ENCODE results near the gene CD58. TPM values are rescaled to one million over a fixed set of nuclear protein-coding genes. Genes with fewer than 3 reads are reported as not detected.

Gene CD58
- total and polyA plus RNA-seq, 4 donors, result 5.1 to 30.2 (median 10.8) TPM

DNA sequence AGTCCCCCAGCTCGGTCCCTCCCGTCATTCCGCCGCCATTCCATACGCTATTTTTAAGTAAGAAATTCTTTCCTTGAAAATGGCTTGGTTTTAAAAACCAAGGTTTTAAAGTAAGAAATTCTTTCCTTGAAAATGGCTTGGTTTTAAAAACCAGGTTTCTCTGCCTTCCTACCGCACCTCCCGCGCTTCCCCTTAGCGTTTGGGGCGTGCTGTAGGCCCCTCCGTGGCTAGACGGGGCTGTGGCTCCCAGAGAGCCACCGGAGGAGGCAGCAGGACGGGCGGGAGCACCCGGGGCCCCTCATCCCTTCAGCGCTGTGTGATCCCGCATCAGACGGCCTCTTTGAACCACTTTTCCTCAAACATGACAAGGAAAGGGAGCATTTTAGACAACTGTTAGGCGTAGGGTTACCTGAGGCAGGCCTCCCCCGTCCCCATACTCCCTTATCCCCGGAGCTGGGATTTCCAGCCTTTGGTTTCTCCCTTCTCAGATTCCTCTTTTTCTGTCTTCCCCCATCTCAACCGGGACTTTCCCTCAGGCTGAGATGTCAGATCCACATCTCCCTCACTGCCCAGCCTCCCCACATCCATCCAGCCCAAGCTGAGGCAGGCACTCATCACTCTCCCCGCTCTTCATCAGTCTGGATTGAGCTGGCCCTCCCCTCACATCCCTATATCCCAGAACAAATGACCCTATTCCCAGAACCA lies 541 bp upstream of the CD58 start (continued):
- TF ChIP-seq, protein P1, sequence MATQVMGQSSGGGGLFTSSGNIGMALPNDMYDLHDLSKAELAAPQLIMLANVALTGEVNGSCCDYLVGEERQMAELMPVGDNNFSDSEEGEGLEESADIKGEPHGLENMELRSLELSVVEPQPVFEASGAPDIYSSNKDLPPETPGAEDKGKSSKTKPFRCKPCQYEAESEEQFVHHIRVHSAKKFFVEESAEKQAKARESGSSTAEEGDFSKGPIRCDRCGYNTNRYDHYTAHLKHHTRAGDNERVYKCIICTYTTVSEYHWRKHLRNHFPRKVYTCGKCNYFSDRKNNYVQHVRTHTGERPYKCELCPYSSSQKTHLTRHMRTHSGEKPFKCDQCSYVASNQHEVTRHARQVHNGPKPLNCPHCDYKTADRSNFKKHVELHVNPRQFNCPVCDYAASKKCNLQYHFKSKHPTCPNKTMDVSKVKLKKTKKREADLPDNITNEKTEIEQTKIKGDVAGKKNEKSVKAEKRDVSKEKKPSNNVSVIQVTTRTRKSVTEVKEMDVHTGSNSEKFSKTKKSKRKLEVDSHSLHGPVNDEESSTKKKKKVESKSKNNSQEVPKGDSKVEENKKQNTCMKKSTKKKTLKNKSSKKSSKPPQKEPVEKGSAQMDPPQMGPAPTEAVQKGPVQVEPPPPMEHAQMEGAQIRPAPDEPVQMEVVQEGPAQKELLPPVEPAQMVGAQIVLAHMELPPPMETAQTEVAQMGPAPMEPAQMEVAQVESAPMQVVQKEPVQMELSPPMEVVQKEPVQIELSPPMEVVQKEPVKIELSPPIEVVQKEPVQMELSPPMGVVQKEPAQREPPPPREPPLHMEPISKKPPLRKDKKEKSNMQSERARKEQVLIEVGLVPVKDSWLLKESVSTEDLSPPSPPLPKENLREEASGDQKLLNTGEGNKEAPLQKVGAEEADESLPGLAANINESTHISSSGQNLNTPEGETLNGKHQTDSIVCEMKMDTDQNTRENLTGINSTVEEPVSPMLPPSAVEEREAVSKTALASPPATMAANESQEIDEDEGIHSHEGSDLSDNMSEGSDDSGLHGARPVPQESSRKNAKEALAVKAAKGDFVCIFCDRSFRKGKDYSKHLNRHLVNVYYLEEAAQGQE (IDR thresholded peaks at IDR 0.05), result no peak

DNA sequence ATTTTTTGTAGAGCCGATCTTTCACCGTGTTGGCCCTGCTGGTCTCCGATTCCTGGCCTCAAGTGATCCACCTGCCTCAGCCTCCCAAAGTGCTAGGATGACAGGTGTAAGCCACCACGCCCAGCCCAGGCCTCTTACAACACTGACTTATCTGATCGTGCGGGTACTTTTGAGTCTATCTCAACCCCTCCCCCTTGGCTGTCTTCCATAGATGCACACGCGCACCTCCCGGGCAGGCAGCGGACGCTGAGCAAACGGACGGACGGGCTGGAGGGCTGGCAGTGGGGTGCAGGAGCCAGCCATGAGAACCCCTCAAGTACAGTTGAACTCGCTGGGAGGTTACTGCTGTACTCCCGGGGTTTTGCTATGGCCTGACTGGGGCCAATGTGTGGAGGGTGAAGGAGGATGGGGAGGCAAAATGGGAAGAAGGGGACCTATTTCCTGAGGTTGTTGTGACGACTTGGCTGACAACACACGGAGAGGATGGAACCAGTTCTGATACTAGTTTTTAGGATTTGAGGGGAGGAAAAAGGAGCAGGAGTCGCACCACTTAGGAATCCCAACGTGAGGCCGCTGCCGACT lies 959 bp downstream of the CD58 start:
- peak overlapping the region; percentile 93 to 97 for H3K27ac ChIP-seq (ENCODE audit: low read depth in 1 of 2, low read length in 2 of 2)
- no peaks in the 10 kb centered on the region for H3K27me3 ChIP-seq (ENCODE audit: control insufficient read depth in 4 of 4, insufficient read depth in 4 of 4, low read length in 3 of 4)
- peaks cover 1 to 12% (median 11%) of the 10 kb centered on the region in 4 donors for H3K4me1 ChIP-seq (ENCODE audit: control insufficient read depth in 4 of 4, insufficient read depth in 4 of 4, low read length in 3 of 4)
- TF ChIP-seq FOXA2 (IDR thresholded peaks at IDR 0.05) (no peak), SP1 (IDR thresholded peaks at IDR 0.05) (no peak), FOXA1 (IDR thresholded peaks at IDR 0.05) (no peak), EGR1 (IDR thresholded peaks at IDR 0.05; ENCODE audit: low read depth in 2 of 2) (no peak), YY1 (IDR thresholded peaks at IDR 0.05) (no peak), HNF4A (conservative IDR thresholded peaks at IDR 0.05) (no peak), RAD21 (IDR thresholded peaks at IDR 0.05) (no peak), RXRA (IDR thresholded peaks at IDR 0.05) (no peak), HNF4G (IDR thresholded peaks at IDR 0.05) (no peak), NR2F2 (IDR thresholded peaks at IDR 0.05) (no peak)
- TF ChIP-seq, protein P1 (IDR thresholded peaks at IDR 0.05), result no peak
- TF ChIP-seq, protein P2, sequence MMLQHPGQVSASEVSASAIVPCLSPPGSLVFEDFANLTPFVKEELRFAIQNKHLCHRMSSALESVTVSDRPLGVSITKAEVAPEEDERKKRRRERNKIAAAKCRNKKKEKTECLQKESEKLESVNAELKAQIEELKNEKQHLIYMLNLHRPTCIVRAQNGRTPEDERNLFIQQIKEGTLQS (IDR thresholded peaks at IDR 0.05), result no peak
- TF ChIP-seq, protein P3, sequence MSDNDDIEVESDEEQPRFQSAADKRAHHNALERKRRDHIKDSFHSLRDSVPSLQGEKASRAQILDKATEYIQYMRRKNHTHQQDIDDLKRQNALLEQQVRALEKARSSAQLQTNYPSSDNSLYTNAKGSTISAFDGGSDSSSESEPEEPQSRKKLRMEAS (IDR thresholded peaks at IDR 0.05), result no peak
- TF ChIP-seq, protein P4, sequence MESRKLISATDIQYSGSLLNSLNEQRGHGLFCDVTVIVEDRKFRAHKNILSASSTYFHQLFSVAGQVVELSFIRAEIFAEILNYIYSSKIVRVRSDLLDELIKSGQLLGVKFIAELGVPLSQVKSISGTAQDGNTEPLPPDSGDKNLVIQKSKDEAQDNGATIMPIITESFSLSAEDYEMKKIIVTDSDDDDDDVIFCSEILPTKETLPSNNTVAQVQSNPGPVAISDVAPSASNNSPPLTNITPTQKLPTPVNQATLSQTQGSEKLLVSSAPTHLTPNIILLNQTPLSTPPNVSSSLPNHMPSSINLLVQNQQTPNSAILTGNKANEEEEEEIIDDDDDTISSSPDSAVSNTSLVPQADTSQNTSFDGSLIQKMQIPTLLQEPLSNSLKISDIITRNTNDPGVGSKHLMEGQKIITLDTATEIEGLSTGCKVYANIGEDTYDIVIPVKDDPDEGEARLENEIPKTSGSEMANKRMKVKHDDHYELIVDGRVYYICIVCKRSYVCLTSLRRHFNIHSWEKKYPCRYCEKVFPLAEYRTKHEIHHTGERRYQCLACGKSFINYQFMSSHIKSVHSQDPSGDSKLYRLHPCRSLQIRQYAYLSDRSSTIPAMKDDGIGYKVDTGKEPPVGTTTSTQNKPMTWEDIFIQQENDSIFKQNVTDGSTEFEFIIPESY (IDR thresholded peaks at IDR 0.05), result no peak
- WGBS, result 26% methylated on average over 22 of the region's 22 CpGs
- peak overlapping the region; percentile 24 to 79 for H3K9ac ChIP-seq (ENCODE audit: low read depth in 1 of 2, low read length in 2 of 2)
- no peaks in the 10 kb centered on the region for H3K36me3 ChIP-seq (ENCODE audit: control insufficient read depth in 4 of 4, insufficient read depth in 3 of 4, low read depth in 1 of 4, low read length in 3 of 4)
- no peaks in the 10 kb centered on the region for H3K9me3 ChIP-seq (ENCODE audit: control insufficient read depth in 4 of 4, low read length in 3 of 4)
- peak overlapping the region; percentile 88 to 91 (median 88) for H3K4me3 ChIP-seq (ENCODE audit: low read depth in 1 of 3, low read length in 3 of 3)
- peak; percentile 76 for DNase-seq (ENCODE audit: low spot score)
